Ishikawa (cell line): Measurements from ENCODE around the gene DMWD.

Source experiments
- CEBPB ChIP-seq: IDR thresholded peaks from 2 replicates; pipeline ENCODE4 v1.6.1; 2012
- CREB1 ChIP-seq: IDR thresholded peaks from 2 replicates; pipeline ENCODE4 v1.6.1; 2012; ENCODE audit warnings: low read depth
- EGR1 ChIP-seq: IDR thresholded peaks from 2 replicates; pipeline ENCODE4 v1.6.1; 2012
- EP300 ChIP-seq: IDR thresholded peaks from 2 replicates; pipeline ENCODE4 v1.6.1; 2012; ENCODE audit warnings: borderline replicate concordance
- FOXM1 ChIP-seq: IDR thresholded peaks from 2 replicates; pipeline ENCODE4 v1.6.1; 2012; ENCODE audit warnings: low read depth, borderline replicate concordance
- NFIC ChIP-seq: IDR thresholded peaks from 2 replicates; pipeline ENCODE4 v1.6.1; 2012
- RAD21 ChIP-seq: IDR thresholded peaks from 2 replicates; pipeline ENCODE4 v1.6.1; 2012; ENCODE audit warnings: low read depth
- TAF1 ChIP-seq: IDR thresholded peaks from 2 replicates; pipeline ENCODE4 v1.6.1; 2012; ENCODE audit warnings: low read depth, mild to moderate bottlenecking
- TCF12 ChIP-seq: IDR thresholded peaks from 2 replicates; pipeline ENCODE4 v1.6.1; 2012; ENCODE audit warnings: low read depth
- TEAD4 ChIP-seq: IDR thresholded peaks from 2 replicates; pipeline ENCODE4 v1.6.1; 2012
- YY1 ChIP-seq: IDR thresholded peaks from 2 replicates; pipeline ENCODE4 v1.6.1; 2012; ENCODE audit warnings: low read depth
- ZBTB7A ChIP-seq: IDR thresholded peaks from 2 replicates; pipeline ENCODE4 v1.6.1; 2012; ENCODE audit warnings: low read depth
- TF ChIP-seq, protein P1 (sequence below): IDR thresholded peaks from 2 replicates; pipeline ENCODE4 v1.6.1; 2012
- TF ChIP-seq, protein P2 (sequence below): IDR thresholded peaks from 2 replicates; pipeline ENCODE4 v1.6.1; 2012; ENCODE audit warnings: low read depth, mild to moderate bottlenecking
- TF ChIP-seq, protein P3 (sequence below): IDR thresholded peaks from 2 replicates; pipeline ENCODE4 v1.6.1; 2012

DMWD gene

DNA sequence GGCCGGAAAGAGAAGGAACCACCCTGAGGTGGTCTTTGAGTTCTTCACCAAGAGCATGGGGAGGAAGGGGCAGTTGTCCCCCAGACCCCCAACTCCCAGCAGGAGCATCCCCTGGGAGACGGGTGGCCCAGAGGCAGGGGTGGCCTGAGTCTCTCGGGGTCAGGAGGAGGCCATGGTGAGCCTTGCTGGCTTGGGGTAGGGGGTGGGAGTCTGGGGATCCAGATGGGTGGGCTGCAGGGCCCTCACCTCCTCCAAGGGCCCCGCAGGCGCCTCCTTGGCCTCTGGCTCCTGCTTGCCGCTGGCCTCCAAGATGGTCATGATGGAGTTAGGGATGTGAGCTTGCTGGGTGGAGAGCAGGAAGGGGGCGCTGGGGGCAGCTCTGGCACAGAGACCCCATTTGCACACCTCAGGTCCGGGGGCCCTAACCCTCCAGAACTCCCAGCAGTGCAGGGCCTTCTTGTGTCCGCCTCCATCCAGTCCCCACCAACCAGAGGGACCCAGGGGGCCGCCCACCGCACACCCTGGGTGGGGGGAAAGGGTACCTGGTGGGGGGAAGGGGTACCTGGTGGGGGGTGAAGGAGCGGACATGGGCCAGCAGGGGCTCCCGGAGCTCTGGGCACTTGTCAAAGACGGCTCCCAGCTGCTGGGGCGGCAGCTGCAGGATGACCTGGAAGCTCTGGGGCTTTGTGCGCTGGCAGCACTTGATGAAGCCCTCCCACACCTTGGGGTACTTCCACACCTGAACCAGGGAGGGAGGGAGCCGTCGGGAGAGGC is 23.8 kb upstream of the DMWD start:
- TF ChIP-seq FOXM1 (no peak), TAF1 (no peak)

DNA sequence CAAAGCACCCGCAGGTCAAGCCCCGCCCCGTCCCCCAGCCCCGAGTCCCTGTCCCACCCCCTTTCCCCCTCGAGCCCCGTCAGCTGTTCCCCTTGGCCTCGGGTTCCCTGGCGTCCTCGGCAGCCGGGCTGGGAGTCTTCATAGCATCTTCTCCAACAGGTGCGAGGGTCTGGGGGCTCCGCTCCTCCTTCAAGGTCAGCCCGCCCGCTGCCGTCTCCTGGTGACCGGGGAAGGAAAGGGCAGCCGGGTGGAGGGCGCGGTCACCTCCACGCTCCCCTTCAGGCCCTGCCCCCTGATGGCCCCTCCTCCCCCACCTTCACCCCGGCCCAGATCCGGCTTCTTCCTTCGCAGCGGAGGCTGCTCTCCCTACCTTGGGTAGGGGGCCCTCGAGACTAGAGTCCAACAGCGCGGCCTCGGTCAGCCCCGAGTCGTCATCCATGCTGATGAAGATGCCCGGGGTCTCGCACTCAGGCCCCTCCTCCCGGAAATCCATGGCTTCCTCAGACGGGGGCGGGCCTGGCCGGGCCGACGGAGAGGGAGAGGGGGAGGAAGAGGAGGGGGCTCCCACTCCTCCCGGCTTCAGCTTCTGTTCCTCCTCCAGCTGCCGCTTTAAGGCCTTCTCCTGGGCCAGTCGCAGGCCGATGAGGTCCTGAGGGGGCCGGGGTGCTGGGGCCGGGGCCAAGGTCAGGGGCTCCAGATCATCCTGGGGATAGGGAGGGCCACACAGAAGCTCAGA is 23.0 kb upstream of the DMWD start:
- TF ChIP-seq, protein P1, sequence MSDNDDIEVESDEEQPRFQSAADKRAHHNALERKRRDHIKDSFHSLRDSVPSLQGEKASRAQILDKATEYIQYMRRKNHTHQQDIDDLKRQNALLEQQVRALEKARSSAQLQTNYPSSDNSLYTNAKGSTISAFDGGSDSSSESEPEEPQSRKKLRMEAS = no peak
- no peak for TF ChIP-seq ZBTB7A
- TF ChIP-seq CEBPB = no peak
- TF ChIP-seq TAF1 = no peak
- no peak for TF ChIP-seq FOXM1
- no peak for TF ChIP-seq TEAD4
- TF ChIP-seq, protein P2, sequence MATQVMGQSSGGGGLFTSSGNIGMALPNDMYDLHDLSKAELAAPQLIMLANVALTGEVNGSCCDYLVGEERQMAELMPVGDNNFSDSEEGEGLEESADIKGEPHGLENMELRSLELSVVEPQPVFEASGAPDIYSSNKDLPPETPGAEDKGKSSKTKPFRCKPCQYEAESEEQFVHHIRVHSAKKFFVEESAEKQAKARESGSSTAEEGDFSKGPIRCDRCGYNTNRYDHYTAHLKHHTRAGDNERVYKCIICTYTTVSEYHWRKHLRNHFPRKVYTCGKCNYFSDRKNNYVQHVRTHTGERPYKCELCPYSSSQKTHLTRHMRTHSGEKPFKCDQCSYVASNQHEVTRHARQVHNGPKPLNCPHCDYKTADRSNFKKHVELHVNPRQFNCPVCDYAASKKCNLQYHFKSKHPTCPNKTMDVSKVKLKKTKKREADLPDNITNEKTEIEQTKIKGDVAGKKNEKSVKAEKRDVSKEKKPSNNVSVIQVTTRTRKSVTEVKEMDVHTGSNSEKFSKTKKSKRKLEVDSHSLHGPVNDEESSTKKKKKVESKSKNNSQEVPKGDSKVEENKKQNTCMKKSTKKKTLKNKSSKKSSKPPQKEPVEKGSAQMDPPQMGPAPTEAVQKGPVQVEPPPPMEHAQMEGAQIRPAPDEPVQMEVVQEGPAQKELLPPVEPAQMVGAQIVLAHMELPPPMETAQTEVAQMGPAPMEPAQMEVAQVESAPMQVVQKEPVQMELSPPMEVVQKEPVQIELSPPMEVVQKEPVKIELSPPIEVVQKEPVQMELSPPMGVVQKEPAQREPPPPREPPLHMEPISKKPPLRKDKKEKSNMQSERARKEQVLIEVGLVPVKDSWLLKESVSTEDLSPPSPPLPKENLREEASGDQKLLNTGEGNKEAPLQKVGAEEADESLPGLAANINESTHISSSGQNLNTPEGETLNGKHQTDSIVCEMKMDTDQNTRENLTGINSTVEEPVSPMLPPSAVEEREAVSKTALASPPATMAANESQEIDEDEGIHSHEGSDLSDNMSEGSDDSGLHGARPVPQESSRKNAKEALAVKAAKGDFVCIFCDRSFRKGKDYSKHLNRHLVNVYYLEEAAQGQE = no peak
- TF ChIP-seq TCF12 = no peak
- TF ChIP-seq, protein P3, sequence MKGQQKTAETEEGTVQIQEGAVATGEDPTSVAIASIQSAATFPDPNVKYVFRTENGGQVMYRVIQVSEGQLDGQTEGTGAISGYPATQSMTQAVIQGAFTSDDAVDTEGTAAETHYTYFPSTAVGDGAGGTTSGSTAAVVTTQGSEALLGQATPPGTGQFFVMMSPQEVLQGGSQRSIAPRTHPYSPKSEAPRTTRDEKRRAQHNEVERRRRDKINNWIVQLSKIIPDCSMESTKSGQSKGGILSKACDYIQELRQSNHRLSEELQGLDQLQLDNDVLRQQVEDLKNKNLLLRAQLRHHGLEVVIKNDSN = no peak
- no peak for TF ChIP-seq EGR1
- TF ChIP-seq RAD21 = no peak
- TF ChIP-seq YY1 = no peak
- no peak for TF ChIP-seq EP300
- TF ChIP-seq NFIC = no peak
- TF ChIP-seq CREB1 = no peak

DNA sequence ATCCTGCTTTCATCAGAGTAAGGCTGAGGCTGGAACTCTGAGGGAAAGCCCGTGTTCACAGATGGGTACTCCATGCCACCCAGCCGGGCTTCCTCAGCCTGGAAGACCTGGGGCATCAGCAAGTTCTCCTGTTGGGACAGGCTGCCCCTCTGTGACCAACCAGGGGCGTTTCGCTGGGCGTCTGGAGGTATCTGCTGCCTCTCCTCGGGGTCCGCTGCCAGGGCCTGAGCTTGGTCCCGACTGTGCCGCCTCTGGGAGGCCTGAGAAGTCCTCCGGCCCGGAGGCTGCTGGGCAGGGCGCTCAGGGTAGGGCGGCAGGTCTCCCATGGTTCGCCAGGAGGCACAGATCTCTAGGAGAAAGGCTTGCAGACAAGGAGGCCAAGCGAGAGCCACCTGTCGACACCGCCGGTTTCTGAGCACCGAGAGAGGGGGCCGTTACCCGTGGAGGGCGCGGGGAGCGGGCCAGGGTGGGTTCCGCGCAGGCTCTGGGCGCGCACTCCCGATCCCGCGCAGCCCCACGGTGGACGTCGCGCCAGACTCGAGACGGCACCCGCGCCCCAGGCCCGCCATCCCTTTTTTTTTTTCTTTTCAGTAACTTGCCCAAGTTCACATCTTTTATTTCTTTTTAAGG is 22.3 kb upstream of the DMWD start, which contains the start of gene RSPH6A:
Gene RSPH6A, minus strand, starts transcription at position 458 of the 630 bp plus-strand sequence. Its CDS starts 132 bp downstream, at position 326.
- TF ChIP-seq ZBTB7A = no peak
- TF ChIP-seq, protein P1 = no peak
- TF ChIP-seq CEBPB = no peak
- no peak for TF ChIP-seq YY1
- TF ChIP-seq NFIC = no peak
- TF ChIP-seq, protein P3 = no peak
- TF ChIP-seq RAD21 = no peak
- TF ChIP-seq FOXM1 = no peak

DNA sequence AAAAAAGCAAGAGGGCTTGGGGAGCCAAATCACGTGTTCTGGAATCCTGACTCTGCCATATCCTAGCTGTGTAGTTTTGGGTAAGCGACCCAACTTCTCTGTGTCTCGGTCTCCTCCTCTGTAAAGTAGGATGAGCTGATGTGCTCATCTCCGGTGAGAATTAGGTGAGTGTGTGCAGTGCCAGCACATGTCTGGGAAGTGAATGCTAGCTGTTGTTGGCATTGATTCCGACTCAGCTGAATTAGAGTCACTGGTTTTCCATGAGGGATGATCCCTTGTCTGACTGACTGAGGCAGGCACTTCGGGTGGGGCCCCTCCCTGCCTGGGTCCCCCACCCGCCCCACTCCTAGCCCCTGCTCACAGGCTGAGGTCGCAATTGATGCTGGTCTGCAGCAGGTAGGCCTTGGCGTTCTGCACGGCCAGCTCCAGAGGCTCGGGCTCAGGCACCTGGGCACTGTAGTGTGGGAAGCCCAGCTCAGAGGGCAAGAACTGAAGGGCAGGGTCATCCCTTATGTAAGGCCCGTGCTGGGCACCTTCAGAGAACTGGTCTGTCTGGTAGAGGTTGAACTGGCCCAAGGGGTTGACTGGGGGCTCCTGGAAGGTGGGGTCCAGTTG is 21.6 kb upstream of the DMWD start:
- TF ChIP-seq EP300 (no peak), NFIC (no peak), TEAD4 (no peak), ZBTB7A (no peak), YY1 (no peak), RAD21 (no peak), CREB1 (no peak), EGR1 (no peak), CEBPB (no peak), TAF1 (no peak), TCF12 (no peak), FOXM1 (no peak)
- TF ChIP-seq, protein P2 = no peak
- TF ChIP-seq, protein P3 = no peak
- TF ChIP-seq, protein P1 = no peak
